NCI-H2196 treated with DMSO at 0.1 percent for 48 hours (cell line): ENCODE measurements around the gene IGF1.

ENCODE experiments used
- DNase-seq: peaks from one replicate; lab custom pipeline; 2025; ENCODE audit not compliant: unreplicated experiment; lab: John Stamatoyannopoulos, UW

IGF1 gene

DNA sequence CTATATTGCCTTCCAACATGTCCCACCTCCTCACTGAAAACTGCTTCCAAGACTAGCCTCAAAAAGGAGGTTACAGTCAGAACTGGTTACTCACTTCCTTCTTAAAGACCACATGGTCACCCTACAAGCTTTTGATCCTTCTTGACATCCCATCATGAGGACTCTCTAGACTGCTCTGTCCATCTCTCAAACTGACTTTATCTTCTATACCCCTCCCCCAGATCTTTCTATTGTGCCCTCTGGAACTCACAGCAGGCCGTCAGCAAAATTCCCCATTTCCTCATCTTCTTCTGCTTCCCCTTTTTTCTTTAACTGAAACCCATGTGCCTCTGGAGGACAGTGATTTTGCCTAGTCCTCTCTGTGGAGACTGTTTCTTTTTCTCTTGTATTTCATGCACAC lies 18.1 kb upstream of the IGF1 start:
- no peak for DNase-seq

DNA sequence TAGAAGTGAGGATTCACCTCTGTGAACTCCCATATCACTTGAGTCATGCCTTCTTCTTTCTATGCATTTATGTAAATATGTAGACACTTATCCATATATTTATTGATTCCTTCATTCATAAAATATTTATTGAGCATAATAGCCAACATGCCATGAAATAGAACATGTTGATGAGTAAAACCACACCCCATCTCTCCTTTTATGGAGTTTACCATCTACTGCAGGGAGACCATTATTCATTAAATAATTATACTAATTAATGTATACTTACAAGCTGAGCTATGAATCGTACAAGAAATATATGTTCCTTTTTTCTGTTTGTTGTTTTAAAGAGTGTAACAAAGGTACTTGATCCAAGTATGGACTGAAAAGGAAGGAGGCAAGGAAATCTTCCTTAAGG lies 17.4 kb upstream of the IGF1 start:
- no peak for DNase-seq

DNA sequence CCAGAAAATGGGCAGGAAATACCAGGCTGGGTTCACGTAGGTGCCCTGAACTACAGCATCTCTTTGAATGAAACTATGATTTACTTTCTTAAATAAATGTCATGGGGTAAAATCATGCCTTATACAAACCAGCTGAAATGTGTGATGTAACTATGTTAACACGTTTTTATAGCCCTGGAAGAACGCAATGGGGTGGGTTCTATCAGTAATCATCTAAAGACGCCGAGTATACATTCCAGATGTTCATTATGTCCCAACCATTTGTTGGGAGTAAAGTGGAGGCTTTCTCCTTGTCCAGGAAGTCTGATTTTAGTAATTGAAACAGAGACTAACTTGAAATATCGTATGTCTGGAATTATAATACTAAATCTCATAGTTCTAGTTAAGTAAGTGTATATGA lies 16.2 kb upstream of the IGF1 start:
- DNase-seq = no peak

DNA sequence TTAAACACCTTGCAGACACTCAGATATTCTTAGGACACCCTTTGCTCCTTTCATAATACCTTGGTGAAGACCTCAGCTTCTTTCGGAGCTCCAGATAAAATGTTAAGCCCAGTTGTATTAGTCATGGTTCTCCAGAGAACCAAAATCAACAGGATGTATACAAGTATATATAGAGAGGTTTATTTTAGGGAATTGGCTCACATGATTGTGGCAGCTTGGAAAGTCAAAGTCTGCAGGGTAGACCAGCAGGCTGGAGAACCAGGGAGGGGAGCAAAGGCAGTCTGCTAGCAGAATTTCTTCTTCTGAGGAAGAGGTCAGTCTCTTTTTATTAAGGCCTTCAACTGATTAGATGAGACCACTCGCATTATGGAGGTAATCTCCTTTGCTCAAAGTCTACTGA lies 6.9 kb upstream of the IGF1 start:
- DNase-seq = no peak

DNA sequence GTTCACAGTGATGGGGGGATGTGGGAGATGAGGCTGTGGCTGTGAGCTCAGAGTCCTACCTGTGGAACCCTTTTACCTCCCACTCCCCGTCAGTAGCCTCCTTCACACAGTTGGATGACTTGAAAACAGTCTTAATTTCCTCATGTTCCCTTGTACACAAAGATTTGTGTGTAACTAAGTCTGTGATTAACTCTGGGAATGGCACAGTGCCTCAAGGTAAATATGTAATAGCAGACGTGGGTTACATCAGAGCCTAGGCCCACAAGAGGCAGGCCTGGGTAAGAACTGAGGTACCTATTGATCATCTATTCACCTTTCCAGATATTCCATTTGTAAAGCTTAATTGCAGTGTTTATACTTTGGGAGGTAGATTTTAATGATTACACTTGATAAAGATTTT lies 5.8 kb upstream of the IGF1 start:
- DNase-seq = no peak

DNA sequence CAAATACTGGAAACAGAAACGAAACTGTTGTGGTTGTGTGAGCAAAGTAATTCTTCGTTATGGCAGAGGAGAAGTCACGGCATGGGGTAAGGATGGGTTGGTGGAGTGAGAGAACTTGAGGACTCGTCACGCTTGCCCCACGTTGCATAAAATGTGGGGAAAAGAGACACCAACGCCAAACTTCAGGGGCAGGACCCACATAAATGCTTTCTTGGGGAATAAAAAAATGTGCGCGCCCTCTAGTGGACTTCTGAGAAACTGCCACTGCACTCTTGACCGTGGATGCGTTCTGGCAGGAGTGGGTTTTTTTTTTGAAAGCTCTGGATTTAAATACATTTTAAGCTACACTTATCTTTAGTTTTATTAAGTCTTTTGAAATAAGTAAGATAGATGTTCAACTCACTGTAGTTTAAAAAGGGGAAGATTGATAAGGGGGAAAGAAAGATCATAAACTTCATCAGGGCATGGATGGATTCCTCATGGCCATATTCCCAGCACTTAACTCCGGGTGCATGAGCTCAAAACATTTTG lies 4.1 kb upstream of the IGF1 start:
- DNase-seq = peak; percentile 8

DNA sequence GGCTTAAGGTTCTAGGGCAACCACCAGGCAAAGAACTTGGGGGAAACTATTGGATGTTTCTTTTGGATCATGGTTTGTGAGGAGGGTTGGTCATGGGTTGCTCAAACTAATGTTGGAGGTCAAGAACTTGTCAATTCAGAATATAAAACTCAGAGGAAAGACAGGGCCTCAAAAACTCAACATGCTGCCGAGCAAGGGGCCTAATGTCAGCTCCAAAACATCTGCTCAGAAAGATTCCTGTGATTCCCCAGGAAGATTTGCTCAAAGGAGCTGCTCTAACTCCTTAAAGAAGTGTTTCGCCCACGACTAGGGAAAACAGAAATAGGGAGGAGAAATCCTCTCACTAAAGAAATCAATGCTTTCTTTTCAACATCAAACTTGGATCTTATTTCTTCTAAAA lies 3.7 kb upstream of the IGF1 start:
- no peak for DNase-seq

DNA sequence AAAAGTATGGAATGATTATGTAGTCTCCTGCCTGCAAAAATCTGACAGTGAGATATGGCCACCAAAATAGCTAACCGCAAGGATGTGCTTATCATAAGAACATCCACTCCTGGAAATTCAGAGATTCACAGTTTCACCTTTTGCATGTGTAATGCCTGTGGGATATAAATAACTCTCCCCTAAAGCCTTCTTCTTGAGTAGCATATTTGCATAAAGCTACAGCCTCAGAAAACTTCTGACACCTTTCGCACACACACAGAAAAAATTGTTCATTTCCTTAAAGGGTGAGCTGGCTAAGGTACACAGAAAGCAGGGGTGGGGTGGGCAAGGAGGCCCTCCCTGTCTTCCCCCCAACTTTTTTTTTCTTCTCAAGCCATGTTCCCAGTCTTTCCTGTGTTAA lies 3.1 kb upstream of the IGF1 start:
- no peak for DNase-seq

DNA sequence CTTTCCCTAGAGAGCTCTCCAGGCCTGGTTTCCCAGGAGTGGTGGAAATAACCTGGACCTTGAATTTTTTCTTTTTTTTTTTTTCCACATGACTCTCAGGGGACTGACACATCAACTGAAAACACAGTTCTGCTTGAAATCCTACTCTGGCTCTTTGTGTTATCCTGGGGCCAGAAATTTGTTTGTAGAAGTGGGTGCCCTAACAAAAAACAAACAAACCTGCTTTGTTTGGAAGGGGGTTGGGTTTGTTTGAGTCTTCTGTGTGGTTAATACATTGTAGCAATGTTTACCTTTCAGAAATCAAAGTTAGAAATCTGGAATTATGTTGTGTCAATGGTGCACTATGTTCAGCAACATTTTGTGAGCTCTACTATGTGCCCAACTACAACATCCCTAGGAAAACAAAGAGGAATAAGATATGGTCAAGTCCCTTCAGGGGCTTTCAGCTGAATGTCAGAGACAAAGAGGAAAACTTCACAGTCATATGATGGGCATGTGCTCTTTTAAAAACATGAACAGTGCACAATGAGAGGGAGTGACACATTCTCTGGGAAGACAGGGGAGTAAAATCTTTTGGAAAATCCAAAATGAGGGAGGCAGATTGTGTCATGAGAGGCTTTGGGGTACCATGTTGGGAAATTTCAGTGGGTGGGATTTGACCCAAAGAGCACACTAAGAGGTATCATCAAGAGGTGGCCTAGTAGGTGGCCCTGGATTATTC lies 1.5 kb upstream of the IGF1 start:
- no peak for DNase-seq

DNA sequence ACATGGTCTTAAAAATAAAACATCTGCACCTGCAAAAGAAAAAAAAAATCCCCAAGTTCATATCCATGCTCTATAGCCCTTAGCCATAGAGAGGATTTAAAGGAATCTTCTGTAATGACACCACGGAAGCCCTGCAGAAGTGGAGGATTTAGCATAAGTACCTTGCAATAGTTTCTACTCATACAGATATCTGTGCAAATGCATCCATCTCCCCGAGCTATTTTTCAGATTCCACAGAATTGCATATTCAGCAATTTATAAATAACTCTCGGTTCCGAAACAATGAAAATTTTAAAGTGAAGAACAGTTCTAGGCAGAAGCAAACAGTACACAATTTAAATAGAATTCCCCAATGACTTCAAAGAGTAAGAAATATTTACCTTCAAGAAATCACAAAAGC lies 424 bp downstream of the IGF1 start:
- DNase-seq = no peak

DNA sequence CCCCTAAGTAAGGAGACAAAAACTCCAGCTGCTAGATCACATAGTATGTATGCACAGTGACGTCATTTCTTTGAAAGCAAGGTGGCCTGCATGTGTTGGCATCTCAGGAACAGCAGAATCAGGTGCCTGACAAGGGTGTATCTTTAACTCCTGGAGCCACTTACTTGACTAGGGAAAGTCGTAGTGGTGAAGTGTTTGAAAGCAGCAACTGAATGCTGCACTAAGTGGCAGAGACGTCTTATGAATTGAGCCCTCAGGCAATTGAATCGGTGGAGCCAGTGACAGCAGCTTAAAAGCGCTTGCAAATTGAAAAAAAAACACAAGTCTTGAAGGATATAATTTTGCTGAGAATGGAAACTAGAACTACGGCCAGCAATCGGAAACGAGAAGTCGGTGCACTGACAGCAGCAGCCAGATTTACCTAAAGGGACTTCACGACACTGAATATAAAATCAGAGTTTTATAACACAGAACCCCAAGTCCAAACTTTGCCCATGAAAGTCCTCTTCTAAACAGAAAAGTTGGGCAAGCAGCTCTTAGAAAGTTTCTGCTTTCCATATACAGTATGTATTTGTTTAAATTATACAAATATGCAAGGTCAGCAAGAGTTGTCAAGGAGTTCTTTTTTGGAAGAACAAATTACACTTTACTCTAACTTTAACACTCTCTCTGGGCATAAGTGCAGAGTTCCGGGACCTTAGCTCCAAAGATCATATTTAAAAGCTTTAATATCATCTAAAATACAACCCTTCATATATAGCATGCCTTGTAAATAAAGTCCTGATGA lies 1.1 kb downstream of the IGF1 start:
- DNase-seq = no peak

DNA sequence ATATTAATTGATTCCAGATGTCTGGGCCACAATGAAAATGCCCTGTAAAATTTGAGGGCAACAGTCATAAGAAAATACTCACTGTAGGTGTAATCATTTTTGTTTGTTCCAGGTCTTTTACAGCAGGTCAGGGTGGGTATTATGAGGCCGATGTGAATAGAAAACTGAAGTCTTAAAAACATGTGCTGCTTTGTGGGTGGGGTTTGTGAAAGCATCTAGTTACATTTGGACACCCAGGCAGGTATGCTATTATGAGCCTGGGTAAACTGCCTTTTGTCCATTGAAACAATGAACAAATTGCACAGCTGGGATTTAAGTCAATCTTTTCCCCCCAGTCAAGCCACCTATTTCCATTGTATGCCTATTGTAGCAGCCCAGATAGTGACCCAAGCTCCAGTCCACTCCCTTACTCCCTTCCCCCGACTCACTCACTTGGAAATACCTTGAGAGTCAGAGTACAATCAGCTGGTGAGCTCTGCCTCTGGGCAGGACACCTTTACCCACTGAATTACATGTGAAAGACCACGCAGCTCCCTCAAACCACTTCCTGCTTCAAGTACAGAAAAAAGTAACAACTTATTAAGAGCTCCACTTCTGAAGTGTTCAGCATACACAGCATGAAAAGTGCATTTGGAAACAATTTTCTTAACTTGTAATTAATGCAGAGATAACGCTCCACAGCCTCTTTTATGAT lies 1.8 kb downstream of the IGF1 start:
- no peak for DNase-seq

DNA sequence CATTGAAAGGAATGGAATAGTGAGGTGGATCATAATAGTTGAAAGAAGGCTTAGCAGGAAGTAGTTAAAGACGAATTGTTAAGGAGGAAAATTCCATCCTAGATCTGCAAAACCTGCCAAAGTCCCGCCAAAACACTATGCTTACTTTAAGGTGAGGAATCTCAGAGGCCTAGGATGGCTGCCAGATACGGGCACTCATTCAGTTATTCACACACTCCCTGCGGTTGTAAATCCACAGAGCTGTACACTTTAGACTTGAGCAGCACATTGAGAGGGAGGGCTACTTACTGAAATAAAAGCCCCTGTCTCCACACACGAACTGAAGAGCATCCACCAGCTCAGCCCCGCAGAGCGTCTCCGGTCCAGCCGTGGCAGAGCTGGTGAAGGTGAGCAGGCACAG lies 5.0 kb downstream of the IGF1 start:
- DNase-seq = no peak

DNA sequence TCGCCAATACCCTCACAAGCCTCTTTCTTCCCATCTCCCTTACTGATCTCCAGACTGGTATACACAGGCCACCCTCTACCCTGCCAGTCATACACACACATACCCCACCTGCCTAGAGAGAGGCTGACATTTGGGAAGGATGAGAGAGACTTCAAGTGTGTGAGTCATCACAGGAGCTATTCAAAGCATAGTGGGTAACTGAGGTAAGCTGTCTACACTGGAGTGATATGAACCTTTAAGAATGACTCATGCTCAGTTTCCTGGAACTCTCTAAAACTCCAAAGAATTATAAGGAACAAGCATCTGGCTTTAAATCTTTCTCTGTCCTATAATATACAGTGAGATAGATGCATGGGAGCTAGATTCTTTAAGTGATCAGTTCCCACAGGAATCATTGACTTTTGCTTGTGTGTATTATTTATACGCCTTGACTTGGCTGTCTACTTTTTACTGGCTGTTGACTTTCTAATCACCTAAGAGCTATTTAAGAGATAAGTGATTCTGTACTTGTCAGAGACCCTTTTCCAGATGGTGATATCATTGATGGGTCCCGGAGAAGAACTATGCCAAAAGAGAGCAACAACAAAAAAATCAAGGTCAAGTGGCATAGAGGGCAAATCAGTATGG lies 5.8 kb downstream of the IGF1 start:
- no peak for DNase-seq

DNA sequence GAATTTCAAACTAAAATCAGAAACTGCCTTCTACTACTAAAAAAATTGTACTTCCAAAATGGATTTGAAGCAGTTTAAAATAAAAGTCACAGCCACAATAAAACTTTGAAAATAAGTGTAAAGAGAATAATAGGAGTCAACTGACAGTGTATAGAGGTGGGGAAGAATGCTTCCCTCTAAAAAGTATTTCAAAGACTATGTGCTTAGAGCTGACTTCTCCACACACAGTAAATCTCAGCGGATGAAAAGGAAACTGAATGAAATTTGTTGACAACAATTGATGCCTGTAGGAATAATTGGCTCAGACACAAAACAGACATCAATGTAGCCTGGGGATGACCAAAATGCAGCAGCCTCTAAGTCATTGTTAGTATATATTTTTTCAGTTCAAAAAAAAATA lies 7.9 kb downstream of the IGF1 start:
- no peak for DNase-seq

DNA sequence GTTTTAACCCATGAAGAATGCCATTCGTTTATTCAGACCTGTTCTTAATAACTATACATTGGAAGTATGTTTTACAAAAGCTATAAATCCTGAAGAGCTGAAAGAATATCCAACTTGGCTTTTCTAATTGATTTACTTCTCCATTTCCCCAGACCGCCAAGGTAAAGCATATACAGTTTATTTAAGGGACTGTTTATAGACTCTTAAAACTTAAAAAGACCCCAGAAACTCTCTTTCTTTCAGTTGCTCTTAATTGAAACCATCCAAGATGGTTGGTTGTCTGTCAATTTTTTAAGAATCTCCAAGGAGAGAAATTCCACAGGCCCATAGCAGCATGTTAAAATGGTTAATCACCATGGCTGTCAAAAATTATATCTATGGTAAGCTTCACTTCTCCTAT lies 8.8 kb downstream of the IGF1 start:
- DNase-seq = no peak

DNA sequence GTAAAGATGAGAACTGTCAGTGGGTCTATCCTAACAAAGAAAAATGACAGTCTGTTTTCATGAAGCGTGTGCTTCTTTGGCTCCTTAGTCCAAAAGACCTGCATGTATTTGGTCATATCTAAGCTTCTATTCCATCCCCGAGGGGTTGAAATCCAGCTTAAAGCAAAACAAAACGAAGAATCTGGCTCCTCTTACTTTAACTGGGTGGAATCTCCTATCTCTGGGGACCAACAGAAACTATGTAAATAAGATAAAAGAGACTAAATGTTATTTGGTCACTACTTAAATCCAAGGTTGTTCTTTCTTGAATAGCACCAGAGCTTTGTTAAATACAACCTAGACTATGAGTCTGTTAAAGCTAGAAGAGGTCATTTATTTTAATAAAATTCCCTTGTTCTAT lies 9.4 kb downstream of the IGF1 start:
- DNase-seq = no peak

DNA sequence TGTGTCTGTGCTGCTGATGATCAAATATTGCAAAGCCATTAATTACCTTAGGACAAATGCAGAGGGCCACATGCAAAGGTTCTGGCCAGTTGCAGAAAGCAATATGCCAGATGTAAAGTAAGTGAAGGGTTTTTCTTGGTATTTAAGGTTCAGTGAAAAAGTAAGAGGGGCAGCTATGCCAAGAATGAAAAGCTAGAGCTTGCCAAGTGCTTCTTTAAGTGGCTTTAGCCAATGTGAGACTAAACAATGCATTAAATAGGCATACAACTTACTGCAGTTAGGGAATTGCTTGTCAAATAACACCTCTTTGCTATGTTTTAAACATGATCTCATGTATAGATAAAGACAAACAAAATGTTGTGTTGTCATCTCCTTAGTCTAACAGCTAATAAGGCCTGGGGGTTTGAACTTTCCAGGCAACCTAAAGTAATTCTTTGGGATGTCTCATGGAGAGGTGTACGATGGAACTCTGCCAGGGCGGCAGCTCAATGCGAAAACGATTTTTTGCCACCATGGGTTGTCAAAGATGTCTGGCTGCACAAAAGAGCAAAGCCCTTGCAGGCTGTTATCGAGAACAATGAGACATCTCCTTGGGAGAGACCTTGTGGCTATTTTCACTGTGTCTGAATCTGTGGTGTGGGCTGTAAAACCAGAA lies 12.0 kb downstream of the IGF1 start:
- no peak for DNase-seq

DNA sequence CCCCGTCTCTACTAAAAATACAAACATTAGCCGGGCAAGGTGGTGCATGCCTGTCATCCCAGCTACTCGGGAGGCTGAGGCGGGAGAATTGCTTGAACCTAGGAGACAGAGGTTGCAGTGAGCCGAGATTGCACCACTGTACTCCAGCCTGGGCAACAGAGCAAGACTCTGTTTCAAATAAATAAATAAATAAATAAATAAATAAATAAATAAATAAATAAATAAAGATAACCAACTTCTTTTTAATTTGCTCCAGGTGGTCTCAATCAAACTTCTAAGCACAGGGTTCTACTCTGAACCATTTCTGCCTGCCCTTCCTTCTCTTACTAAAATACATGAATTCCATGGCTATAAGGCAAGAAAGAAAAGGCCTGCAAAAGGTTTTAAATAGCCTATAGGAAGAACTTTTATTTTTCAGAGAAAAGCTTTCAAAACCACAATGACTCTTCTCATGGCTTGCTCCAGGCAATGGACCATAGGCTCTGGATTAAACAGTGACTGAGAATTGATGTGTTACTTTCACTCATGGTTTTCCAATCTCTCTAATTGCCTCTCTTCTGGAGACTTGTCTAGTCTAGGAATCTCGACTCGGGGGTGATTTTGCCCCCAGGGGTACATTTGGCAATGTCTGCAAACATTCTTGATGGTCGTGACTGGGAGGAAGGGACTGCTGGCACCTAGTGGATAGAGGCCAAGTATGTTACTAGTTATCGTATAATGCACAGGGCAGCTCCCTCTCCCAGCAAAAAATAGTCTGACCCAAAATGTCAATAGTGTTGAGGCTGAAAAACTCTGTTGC lies 14.4 kb downstream of the IGF1 start:
- no peak for DNase-seq

DNA sequence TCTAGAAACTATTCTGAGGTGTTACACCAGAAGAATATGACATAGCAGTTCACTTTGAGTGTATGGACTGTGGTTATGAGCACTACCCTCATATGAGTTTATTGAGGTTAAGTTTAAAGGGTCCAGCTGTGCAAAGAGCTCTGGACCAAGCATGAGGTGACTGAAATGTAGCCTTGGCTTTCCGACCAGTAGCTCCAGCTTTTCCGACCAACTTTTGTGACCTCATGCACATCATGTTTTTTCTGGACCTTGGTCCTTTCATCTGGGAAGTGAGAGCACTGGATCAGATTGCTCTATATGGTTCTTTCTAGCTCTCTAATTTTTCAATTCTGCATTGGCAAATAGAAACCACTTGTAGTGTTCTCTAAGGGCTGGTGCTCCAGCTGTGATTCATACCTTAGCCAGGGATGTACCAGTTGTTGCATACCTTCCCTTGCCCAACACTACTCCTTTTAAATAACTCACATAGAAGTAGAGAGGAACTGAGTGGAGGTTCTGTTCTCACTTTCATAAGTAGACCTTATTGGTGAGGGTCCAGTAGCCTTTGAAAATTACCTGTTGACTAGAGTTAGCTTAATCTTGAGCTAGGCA lies 16.6 kb downstream of the IGF1 start:
- DNase-seq = no peak
